GM18519 (cell line): ENCODE data around the gene PEA15.

Experiments
- ATAC-seq: cut with Tn5 transposase; IDR thresholded peaks from one replicate; pipeline ENCODE4 v1.9.1; 2021; ENCODE audit warnings: mild to moderate bottlenecking, moderate library complexity; ENCODE audit not compliant: unreplicated experiment, low FRiP score

The PEA15 gene

GRCh38 chr1:160236806-160237205 is 31.6 kb downstream of the PEA15 start:
- no peak for ATAC-seq

- no peak for ATAC-seq
Observed at GRCh38 chr1:160237558-160237957, 32.4 kb downstream of the PEA15 start.

GRCh38 chr1:160238408-160238807 is 33.2 kb downstream of the PEA15 start:
- no peak for ATAC-seq

GRCh38 chr1:160239582-160240299 is 34.6 kb downstream of the PEA15 start:
- ATAC-seq = no peak

GRCh38 chr1:160243767-160244166 is 38.6 kb downstream of the PEA15 start:
- ATAC-seq = no peak

- no peak for ATAC-seq
Observed at GRCh38 chr1:160244209-160244608, 39.0 kb downstream of the PEA15 start.

- no peak for ATAC-seq
Observed at GRCh38 chr1:160245434-160245833, 40.2 kb downstream of the PEA15 start.

- no peak for ATAC-seq
Observed at GRCh38 chr1:160247053-160247452, 41.9 kb downstream of the PEA15 start.

- ATAC-seq = no peak
Observed at GRCh38 chr1:160251011-160251410, 45.8 kb downstream of the PEA15 start.

- ATAC-seq = no peak
Observed at GRCh38 chr1:160251687-160252526, 46.7 kb downstream of the PEA15 start.

GRCh38 chr1:160255781-160256300 is 50.7 kb downstream of the PEA15 start:
- ATAC-seq = no peak

- ATAC-seq = no peak
Observed at GRCh38 chr1:160256396-160257046, 51.3 kb downstream of the PEA15 start.

- ATAC-seq = no peak
Observed at GRCh38 chr1:160257411-160258015, 52.3 kb downstream of the PEA15 start.

GRCh38 chr1:160258177-160258798 is 53.1 kb downstream of the PEA15 start:
- ATAC-seq = no peak

- no peak for ATAC-seq
Observed at GRCh38 chr1:160260406-160261382, 55.5 kb downstream of the PEA15 start.

GRCh38 chr1:160261556-160261892 is 56.3 kb downstream of the PEA15 start:
- ATAC-seq = no peak

- ATAC-seq = peak; percentile 73
Observed at GRCh38 chr1:160261893-160262794, 57.0 kb downstream of the PEA15 start, which contains the start of gene DCAF8. Gene DCAF8 (minus strand): TSS chr1:160262549. CDS start chr1:160244008, 18,541 bp downstream.

GRCh38 chr1:160264795-160265307 is 59.7 kb downstream of the PEA15 start:
- no peak for ATAC-seq
